Measurements from ENCODE around the gene MMP20. TPM values are rescaled to one million over a fixed set of nuclear protein-coding genes. Genes with fewer than 3 reads are reported as not detected.

Gene MMP20
- total and polyA plus RNA-seq, 2 of the 13 experiments (the other 11 are each of a cell fraction or from before 2014, with no cell fraction given) = 0.05 TPM; not detected in 1

GRCh38 chr11:102604875-102605274 lies 20.3 kb downstream of the MMP20 start (continued):
- TF ChIP-seq ZNF687 (CRISPR knock-in tag; IDR thresholded peaks at IDR 0.05) = no peak

- in situ Hi-C loops (cut with HindIII; ENCODE audit: extremely low pct_ligation_motif_present, low pct_unique_long_range_greater_than_20kb) = no loop called here
- ATAC-seq (no peak), DNase-seq (ENCODE audit: low spot score) (no peak), FAIRE-seq (no peak)
- no peaks in the 10 kb centered on the region for H4K20me1 ChIP-seq (ENCODE audit: insufficient read depth, low read length)
- BruUV-seq (replicated peaks) = no TSS peak
- peak overlapping the region; percentile 76; the same call in 1 of the 2 replicates for H3K4me2 ChIP-seq (ENCODE audit: low read depth, low read length)
- no peaks in the 10 kb centered on the region for H3K9me3 ChIP-seq (ENCODE audit: low read length)
- POLR2A ChIA-PET = interaction anchor here (0.9 to 3.8 kb wide), 7 partner anchors 8 to 152 kb away, joined by 3 to 30 read pairs (median 3); partner anchors contain the start of gene MMP20
- peaks cover 53% of the 10 kb centered on the region for H3K4me1 ChIP-seq (ENCODE audit: insufficient read depth, low read length)
- H3K9ac ChIP-seq (ENCODE audit: insufficient read depth, low read depth, low read length) = peak overlapping the region; percentile 48; the same call in 1 of the 2 replicates
- no peak overlapping the region for H2AFZ ChIP-seq (ENCODE audit: low read length)
- peak overlapping the region; percentile 67 for H3K27ac ChIP-seq (ENCODE audit: extremely low read length, insufficient read depth, low read length)
- intact Hi-C loops (cut with micrococcal nuclease; ENCODE audit: unreplicated experiment) = loop anchor here (10.0 kb wide), 1 partner anchor 489 kb away; the partner anchor contains the start of gene YAP1
- CTCF ChIA-PET (ENCODE audit: low intra/inter-chr PET ratio, low total read pairs) = no interaction called here
- H3K4me3 ChIP-seq (replicated peaks in 1 of 3; ENCODE audit: insufficient read depth in 1 of 3, low read depth in 2 of 3, low read length in 3 of 3) = no peak overlapping the region; a peak in 1 of 6 replicates
- no peaks in the 10 kb centered on the region for H3K36me3 ChIP-seq (replicated peaks in 1 of 2; ENCODE audit: control insufficient read depth in 1 of 2, insufficient read depth in 2 of 2, low read length in 2 of 2)
- no peaks in the 10 kb centered on the region for H3K27me3 ChIP-seq (ENCODE audit: control insufficient read depth in 1 of 2, insufficient read depth in 2 of 2, low read length in 2 of 2)
- no peaks in the 10 kb centered on the region for H3K79me2 ChIP-seq (ENCODE audit: insufficient read depth, low read length)
- whole genome bisulfite sequencing (ENCODE audit: low lambda C conversion rate) = 93% methylated on average over 1 of the region's 1 CpG
- TF ChIP-seq CENPBD1 (CRISPR knock-in tag; IDR thresholded peaks at IDR 0.05; ENCODE audit: borderline replicate concordance, low read depth) (no peak), ZNF253 (CRISPR knock-in tag; IDR thresholded peaks at IDR 0.05; ENCODE audit: borderline replicate concordance) (no peak), SNAPC4 (CRISPR knock-in tag; IDR thresholded peaks at IDR 0.05) (no peak), ZNF451 (CRISPR knock-in tag; IDR thresholded peaks at IDR 0.05) (no peak), ATAD3A (CRISPR knock-in tag; IDR thresholded peaks at IDR 0.05) (no peak), ZNF569 (CRISPR knock-in tag; IDR thresholded peaks at IDR 0.05; ENCODE audit: borderline replicate concordance) (no peak), ZBTB49 (CRISPR knock-in tag; IDR thresholded peaks at IDR 0.05; ENCODE audit: borderline replicate concordance) (no peak), BRD4 (CRISPR knock-in tag; IDR thresholded peaks at IDR 0.05) (no peak), TAF1 (CRISPR knock-in tag; IDR thresholded peaks at IDR 0.05) (no peak)
Measured at GRCh38 chr11:102604011-102604410, 21.1 kb downstream of the MMP20 start.

Measured in HepG2 (cell line).